Measurements from ENCODE around the gene KRAS.

The KRAS gene

DNA sequence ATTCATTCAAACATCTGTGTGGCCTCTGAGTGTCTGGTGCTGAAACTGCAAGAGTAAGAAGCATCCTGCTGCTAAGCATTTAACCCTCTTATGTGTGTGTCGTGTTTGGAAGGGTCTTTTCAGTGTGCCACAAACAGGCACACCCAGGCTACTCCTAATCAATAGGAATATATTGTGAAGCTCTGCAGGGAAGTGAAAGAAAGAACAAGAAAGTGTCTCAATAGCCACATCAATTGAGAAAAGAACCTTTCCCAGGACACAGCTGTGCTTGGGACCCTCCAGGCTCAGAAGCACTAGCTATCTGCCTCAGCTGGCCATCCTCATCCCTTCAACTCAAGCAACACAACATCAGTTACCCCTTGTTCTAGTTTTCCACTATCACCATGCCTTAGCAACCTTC, 13.4 kb upstream of the KRAS start:
- H2BK12ac ChIP-seq (ENCODE audit: low read length in 2 of 2) = no peak overlapping the region
- no peaks in the 10 kb centered on the region for H3K36me3 ChIP-seq (ENCODE audit: control insufficient read depth in 1 of 2, insufficient read depth in 2 of 2, low read depth in 1 of 2, low read length in 2 of 2)
- H3K18ac ChIP-seq (ENCODE audit: low read depth in 1 of 2, low read length in 2 of 2) = no peak overlapping the region

DNA sequence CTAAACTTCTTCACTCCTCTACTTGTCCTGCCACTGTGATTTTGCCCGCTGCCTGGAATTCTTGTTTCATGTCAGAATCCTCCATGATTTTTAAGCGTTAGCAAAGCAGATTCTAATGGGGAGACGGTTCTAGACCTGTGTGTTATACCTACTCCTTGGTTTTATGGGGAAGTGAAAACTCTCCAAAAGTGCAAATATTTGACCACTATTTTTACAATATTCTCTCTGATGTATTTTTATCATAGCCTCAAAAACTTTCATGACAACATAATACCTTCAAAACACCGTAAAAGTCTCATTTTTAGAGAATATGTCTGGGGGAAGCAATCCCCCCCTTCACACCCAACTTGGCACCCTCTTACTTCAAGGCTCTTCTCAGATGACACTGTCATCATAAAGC, 12.9 kb upstream of the KRAS start:
- no peak overlapping the region for H2BK12ac ChIP-seq (ENCODE audit: low read length in 2 of 2)
- H2BK120ac ChIP-seq (ENCODE audit: low read depth, low read length) = no peak overlapping the region
- H2AK5ac ChIP-seq (ENCODE audit: low read length, severe bottlenecking) = no peak overlapping the region
- H4K8ac ChIP-seq (ENCODE audit: low read length) = no peak overlapping the region
- no peak overlapping the region for H3K4me3 ChIP-seq (ENCODE audit: insufficient read depth in 1 of 2, low read depth in 1 of 2, low read length in 2 of 2)
- H3K4me1 ChIP-seq (ENCODE audit: control insufficient read depth, insufficient read depth, low read depth, low read length) = no peaks in the 10 kb centered on the region
- H3K4ac ChIP-seq (ENCODE audit: low read depth in 1 of 2, low read length in 2 of 2) = no peak overlapping the region
- H3K27me3 ChIP-seq (ENCODE audit: control insufficient read depth in 1 of 2, insufficient read depth in 1 of 2, low read length in 2 of 2) = no peaks in the 10 kb centered on the region
- H3K79me1 ChIP-seq (replicated peaks; ENCODE audit: low read length, poor library complexity, severe bottlenecking) = no peaks in the 10 kb centered on the region
- H4K91ac ChIP-seq (ENCODE audit: low read length) = no peak overlapping the region
- H3K9me3 ChIP-seq (ENCODE audit: control insufficient read depth, low read length) = no peaks in the 10 kb centered on the region
- H3K9ac ChIP-seq (ENCODE audit: low read length) = no peak overlapping the region
- no peaks in the 10 kb centered on the region for H3K36me3 ChIP-seq (ENCODE audit: control insufficient read depth in 1 of 2, insufficient read depth in 2 of 2, low read depth in 1 of 2, low read length in 2 of 2)
- 67% methylated on average over 2 of the region's 4 CpGs for WGBS
- no peak overlapping the region for H3K14ac ChIP-seq (ENCODE audit: low read length in 2 of 2)
- no peak overlapping the region for H2BK15ac ChIP-seq (ENCODE audit: low read depth, poor library complexity, severe bottlenecking)
- H2BK5ac ChIP-seq (ENCODE audit: low read depth, low read length, poor library complexity, severe bottlenecking) = no peak overlapping the region
- no peak overlapping the region for H3K4me2 ChIP-seq (ENCODE audit: low read length, poor library complexity, severe bottlenecking)
- no peak for DNase-seq
- no peak overlapping the region for H3K18ac ChIP-seq (ENCODE audit: low read depth in 1 of 2, low read length in 2 of 2)
- H3K27ac ChIP-seq (ENCODE audit: low read length, poor library complexity, severe bottlenecking) = no peak overlapping the region
- H2AFZ ChIP-seq (ENCODE audit: low read depth, low read length) = no peak overlapping the region
- no peak overlapping the region for H3K23ac ChIP-seq (ENCODE audit: low read length in 2 of 2)

More for the DNA sequence above, 13.4 kb upstream of the KRAS start:
- no peak overlapping the region for H3K23ac ChIP-seq (ENCODE audit: low read length in 2 of 2)
- no peak overlapping the region for H2AK5ac ChIP-seq (ENCODE audit: low read length, severe bottlenecking)
- H2AFZ ChIP-seq (ENCODE audit: low read depth, low read length) = no peak overlapping the region
- no peak overlapping the region for H3K27ac ChIP-seq (ENCODE audit: low read length, poor library complexity, severe bottlenecking)
- no peaks in the 10 kb centered on the region for H3K9me3 ChIP-seq (ENCODE audit: control insufficient read depth, low read length)
- H3K4me2 ChIP-seq (ENCODE audit: low read length, poor library complexity, severe bottlenecking) = no peak overlapping the region
- no peak overlapping the region for H3K14ac ChIP-seq (ENCODE audit: low read length in 2 of 2)
- H3K9ac ChIP-seq (ENCODE audit: low read length) = no peak overlapping the region
- no peaks in the 10 kb centered on the region for H3K27me3 ChIP-seq (ENCODE audit: control insufficient read depth in 1 of 2, insufficient read depth in 1 of 2, low read length in 2 of 2)
- no peak overlapping the region for H3K4ac ChIP-seq (ENCODE audit: low read depth in 1 of 2, low read length in 2 of 2)
- no peak overlapping the region for H2BK15ac ChIP-seq (ENCODE audit: low read depth, poor library complexity, severe bottlenecking)
- H3K4me3 ChIP-seq (ENCODE audit: insufficient read depth in 1 of 2, low read depth in 1 of 2, low read length in 2 of 2) = no peak overlapping the region
- no peak overlapping the region for H4K91ac ChIP-seq (ENCODE audit: low read length)
- no peak for DNase-seq
- no peak overlapping the region for H2BK120ac ChIP-seq (ENCODE audit: low read depth, low read length)
- no peaks in the 10 kb centered on the region for H3K4me1 ChIP-seq (ENCODE audit: control insufficient read depth, insufficient read depth, low read depth, low read length)
- no peaks in the 10 kb centered on the region for H3K79me1 ChIP-seq (replicated peaks; ENCODE audit: low read length, poor library complexity, severe bottlenecking)
- no peak overlapping the region for H2BK5ac ChIP-seq (ENCODE audit: low read depth, low read length, poor library complexity, severe bottlenecking)
- H4K8ac ChIP-seq (ENCODE audit: low read length) = no peak overlapping the region
- WGBS = 40% methylated on average over 1 of the region's 1 CpG

DNA sequence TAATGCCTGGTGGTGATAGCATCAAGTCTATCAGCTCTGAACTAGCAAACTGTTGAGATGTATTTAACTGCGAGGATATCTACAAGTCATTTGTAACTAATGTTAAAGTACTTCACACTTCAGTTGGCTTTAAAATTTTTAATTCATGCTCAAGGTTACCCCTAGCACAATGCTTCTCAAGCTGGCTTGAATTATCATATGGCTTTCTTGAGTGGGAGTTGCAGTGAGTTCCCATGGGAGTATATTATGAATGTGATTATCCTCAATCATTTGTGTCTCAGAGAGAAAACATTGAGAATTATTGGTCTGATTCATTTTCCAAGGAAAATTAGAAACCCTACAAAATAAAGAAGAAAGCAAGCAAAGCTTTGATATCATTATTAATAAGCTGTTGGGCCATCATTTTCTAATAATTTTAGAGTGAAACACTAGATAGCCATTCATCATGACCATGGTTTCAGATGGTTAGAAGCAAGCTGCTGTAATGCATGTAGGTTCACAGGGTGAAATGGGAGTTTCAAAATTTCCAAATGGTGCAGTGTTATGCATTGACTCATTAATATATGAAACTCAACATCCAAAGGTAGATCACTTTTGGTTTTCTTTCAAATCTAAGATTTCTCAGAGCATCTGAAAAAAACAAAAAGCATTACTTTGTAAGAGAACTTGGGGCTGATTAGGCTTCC, 11.8 kb upstream of the KRAS start:
- WGBS = no CpG with 5 or more reads among the region's 1 CpG

DNA sequence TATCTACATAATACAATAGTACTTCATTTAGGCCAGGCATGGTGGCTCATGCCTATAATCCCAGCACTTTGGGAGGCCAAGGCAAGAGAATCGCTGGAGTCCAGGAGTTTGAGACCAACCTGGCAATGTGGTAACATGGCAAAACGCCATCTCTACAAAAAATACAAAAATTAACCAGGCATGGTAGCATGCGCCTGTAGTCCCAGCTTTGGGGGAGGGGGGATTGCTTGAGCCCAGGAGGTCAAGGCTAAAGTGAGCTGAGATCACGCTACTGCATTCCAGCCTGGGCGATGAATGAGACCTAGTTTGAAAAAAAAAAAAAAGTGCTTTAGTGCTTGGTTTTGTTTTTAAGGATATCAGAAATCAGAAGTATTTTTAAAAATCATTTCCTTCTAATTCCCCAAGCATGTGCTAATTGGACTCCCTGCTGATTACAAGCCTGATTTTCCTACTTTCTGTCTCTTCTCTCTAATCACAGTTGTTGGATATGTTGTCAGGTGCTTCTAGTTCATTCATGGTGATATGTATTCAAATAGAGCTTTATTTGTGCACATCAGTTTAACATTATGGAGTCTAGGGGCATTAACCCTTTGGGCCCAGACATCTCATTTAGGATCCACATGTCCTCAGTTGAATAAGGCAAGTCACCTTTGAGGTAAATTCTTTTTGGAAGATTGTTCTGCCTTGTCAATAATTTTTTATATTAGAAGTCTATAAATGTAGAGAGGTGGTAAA, 7.0 kb upstream of the KRAS start:
- WGBS = 86% methylated on average over 3 of the region's 5 CpGs
- Histone ChIP-seq H2BK120ac (ENCODE audit: low read depth, low read length) (no peak overlapping the region), H3K27ac (ENCODE audit: low read length, poor library complexity, severe bottlenecking) (no peak overlapping the region), H2BK5ac (ENCODE audit: low read depth, low read length, poor library complexity, severe bottlenecking) (no peak overlapping the region), H3K27me3 (ENCODE audit: control insufficient read depth in 1 of 2, insufficient read depth in 1 of 2, low read length in 2 of 2) (no peaks in the 10 kb centered on the region), H3K4ac (ENCODE audit: low read depth in 1 of 2, low read length in 2 of 2) (no peak overlapping the region), H3K4me1 (ENCODE audit: control insufficient read depth, insufficient read depth, low read depth, low read length) (no peaks in the 10 kb centered on the region), H3K23ac (ENCODE audit: low read length in 2 of 2) (no peak overlapping the region), H3K9me3 (ENCODE audit: control insufficient read depth, low read length) (no peaks in the 10 kb centered on the region), H3K79me1 (replicated peaks; ENCODE audit: low read length, poor library complexity, severe bottlenecking) (no peaks in the 10 kb centered on the region), H2BK15ac (ENCODE audit: low read depth, poor library complexity, severe bottlenecking) (no peak overlapping the region), H4K8ac (ENCODE audit: low read length) (no peak overlapping the region), H3K4me3 (ENCODE audit: insufficient read depth in 1 of 2, low read depth in 1 of 2, low read length in 2 of 2) (no peak overlapping the region), H2AFZ (ENCODE audit: low read depth, low read length) (no peak overlapping the region), H2BK12ac (ENCODE audit: low read length in 2 of 2) (no peak overlapping the region), H4K91ac (ENCODE audit: low read length) (no peak overlapping the region), H3K14ac (ENCODE audit: low read length in 2 of 2) (no peak overlapping the region), H3K36me3 (ENCODE audit: control insufficient read depth in 1 of 2, insufficient read depth in 2 of 2, low read depth in 1 of 2, low read length in 2 of 2) (no peaks in the 10 kb centered on the region), H2AK5ac (ENCODE audit: low read length, severe bottlenecking) (no peak overlapping the region), H3K9ac (ENCODE audit: low read length) (no peak overlapping the region), H3K18ac (ENCODE audit: low read depth in 1 of 2, low read length in 2 of 2) (no peak overlapping the region), H3K4me2 (ENCODE audit: low read length, poor library complexity, severe bottlenecking) (no peak overlapping the region)
- no peak for DNase-seq

More for the DNA sequence above, 11.8 kb upstream of the KRAS start:
- Histone ChIP-seq H4K91ac (ENCODE audit: low read length) (no peak overlapping the region), H2AK5ac (ENCODE audit: low read length, severe bottlenecking) (no peak overlapping the region), H3K4me2 (ENCODE audit: low read length, poor library complexity, severe bottlenecking) (no peak overlapping the region), H3K4me1 (ENCODE audit: control insufficient read depth, insufficient read depth, low read depth, low read length) (no peaks in the 10 kb centered on the region), H2AFZ (ENCODE audit: low read depth, low read length) (no peak overlapping the region), H3K14ac (ENCODE audit: low read length in 2 of 2) (no peak overlapping the region), H4K8ac (ENCODE audit: low read length) (no peak overlapping the region), H2BK12ac (ENCODE audit: low read length in 2 of 2) (no peak overlapping the region), H3K4me3 (ENCODE audit: insufficient read depth in 1 of 2, low read depth in 1 of 2, low read length in 2 of 2) (no peak overlapping the region), H3K9me3 (ENCODE audit: control insufficient read depth, low read length) (no peaks in the 10 kb centered on the region), H3K36me3 (ENCODE audit: control insufficient read depth in 1 of 2, insufficient read depth in 2 of 2, low read depth in 1 of 2, low read length in 2 of 2) (no peaks in the 10 kb centered on the region), H2BK120ac (ENCODE audit: low read depth, low read length) (no peak overlapping the region), H3K4ac (ENCODE audit: low read depth in 1 of 2, low read length in 2 of 2) (no peak overlapping the region), H3K23ac (ENCODE audit: low read length in 2 of 2) (no peak overlapping the region), H3K18ac (ENCODE audit: low read depth in 1 of 2, low read length in 2 of 2) (no peak overlapping the region), H2BK15ac (ENCODE audit: low read depth, poor library complexity, severe bottlenecking) (no peak overlapping the region), H3K27ac (ENCODE audit: low read length, poor library complexity, severe bottlenecking) (no peak overlapping the region), H3K79me1 (replicated peaks; ENCODE audit: low read length, poor library complexity, severe bottlenecking) (no peaks in the 10 kb centered on the region), H2BK5ac (ENCODE audit: low read depth, low read length, poor library complexity, severe bottlenecking) (no peak overlapping the region), H3K9ac (ENCODE audit: low read length) (no peak overlapping the region), H3K27me3 (ENCODE audit: control insufficient read depth in 1 of 2, insufficient read depth in 1 of 2, low read length in 2 of 2) (no peaks in the 10 kb centered on the region)
- no peak for DNase-seq
